Eye (tissue), 1 donor: ENCODE data around the gene PTCH1.

Source experiments
- DNase-seq: peaks from one replicate; pipeline ENCODE4 v3.0.0-alpha.2; 2015

Gene PTCH1

DNA sequence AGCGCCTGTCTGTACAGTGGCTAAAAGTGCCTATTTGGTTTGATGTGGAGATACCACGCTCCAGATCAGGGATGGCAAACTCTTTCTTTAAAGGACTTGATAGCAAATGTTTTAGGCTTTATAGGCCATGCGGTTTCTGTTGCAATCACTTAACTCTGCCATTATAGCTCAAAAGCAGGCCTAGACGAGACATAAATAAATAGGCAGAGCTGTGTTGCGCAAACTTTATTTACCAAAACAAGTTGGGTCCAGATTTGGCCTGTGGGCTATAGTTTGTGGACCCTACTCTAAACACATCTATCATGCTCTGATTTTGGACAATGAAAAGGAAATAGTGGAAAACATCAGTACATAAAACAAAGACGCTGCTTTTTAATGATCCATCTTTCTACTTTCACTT is 79.2 kb downstream of the PTCH1 start:
- no peak for DNase-seq

DNA sequence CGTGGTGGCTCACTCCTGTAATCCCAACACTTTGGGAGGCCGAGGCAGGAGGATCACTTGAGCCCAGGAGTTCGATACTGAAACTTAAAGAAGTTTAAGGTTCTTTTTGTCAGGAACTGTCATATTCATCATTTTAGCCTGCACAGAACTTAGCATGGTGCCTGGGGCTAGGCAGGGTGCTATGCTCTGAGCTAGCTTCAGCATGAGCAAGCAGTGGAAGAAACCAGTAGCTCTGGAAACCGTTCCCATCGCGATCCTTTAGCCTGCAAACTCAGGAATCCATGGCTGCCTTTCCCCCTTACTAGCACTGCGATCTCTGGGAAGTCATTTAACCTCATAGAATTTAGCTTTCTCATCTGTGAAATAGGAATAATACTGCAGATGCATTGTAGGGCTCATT is 80.4 kb downstream of the PTCH1 start:
- DNase-seq: no peak

DNA sequence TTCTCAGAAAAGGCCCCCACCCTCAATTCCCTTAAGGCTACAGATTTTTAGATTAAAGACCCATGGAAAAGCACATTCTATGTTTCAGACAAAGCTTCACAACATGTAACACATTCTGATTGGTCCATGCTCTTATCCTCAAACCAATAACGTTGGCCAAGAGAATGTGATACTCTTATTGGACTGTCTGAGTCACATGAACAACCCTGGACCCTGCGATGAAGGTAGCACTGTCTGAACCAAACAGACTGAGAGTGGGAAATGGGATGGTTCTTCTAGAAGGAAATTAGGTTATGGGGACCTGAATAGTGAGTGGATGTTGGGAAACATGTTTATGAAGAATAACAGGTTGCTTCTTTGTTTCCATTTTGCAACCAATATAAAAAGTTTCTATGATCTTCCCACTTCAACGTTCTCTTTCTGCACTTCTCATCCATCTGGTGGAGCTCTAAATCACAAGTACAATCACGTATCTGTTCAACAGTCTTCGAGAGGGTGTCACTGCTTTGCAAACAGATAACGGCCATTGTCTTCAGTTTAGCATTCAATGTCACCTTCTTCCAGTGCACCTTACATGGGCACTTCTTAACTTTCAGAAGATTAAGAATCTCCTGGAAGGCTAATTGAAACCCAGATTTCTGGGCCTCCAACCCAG is 81.6 kb downstream of the PTCH1 start:
- DNase-seq: no peak

DNA sequence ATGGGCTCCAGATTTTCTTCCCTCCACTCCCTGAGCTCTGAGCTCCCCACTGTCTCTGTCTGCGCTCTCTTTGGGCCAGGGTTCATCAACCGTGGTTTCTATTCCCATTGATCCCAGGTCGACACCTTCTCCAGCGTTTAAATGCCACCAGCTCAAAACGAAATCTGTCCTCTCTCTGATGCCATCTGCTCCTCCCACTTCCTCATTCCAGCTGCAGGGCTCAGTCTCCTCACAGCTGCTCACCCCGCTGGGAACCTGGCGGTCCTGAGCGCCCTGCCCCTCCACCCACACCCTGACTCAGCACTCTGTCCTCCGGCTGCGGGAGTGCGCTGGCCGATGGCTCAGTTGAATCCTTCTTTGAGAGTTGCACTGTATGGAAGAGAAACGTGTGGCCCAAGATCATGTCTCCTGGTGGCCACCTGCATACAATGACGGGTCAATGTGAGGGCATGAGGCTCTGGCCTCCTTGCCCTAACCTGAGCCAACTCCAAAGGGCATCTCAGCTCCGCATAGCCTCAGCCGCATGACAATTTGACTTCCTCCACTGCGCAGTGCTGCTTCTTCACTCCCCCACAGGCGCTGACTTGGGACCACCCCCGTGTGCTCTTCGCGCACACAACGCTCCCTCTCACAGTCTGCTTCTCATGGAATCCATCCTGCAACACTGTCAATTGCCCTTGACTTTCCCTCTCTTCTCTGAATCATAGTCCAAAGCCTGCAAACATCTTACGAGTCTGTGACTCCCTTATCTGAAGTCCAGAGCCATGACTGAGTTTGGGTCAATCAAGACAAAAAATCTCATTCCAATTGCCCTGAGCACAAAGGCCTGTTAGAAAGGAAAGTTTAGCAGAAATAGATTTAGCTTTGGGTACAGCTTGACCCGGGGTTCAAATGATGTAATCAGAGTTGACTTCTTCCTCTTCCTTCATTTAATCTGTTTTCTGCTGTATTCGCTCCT is 82.4 kb downstream of the PTCH1 start:
- DNase-seq: no peak

DNA sequence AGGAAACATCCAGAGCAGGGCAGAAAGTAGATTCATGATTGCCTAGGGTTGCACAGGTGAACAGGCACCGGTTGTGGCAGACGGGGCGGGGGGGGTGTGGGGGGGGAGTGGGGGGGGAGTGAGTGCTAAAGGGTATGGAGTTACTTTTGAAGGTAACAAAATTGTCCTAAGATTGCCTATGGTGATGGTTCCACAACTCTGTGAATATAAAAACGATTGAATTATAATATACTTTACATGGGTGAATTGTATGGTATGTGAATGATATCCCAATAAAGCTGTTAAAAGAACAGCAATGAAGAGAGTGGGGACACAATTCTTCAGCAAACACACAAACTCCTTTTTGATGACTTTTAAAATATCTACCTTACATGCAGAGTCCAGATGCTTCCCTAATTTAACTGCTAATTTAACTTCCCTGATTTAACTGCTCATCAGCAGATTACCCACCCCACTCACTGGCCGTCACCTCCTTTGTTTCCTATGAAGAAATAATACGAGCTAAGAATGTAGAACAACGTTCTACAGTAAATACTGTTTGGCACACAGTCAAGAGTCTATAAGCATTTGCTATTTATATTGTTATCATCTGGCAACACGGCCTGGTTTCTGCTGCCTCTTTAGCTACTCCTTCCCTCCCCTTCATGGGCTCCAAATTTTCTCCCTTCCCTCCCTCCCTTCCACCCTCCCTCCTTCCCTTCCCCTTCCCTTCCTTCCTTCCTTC is 83.5 kb downstream of the PTCH1 start:
- no peak for DNase-seq

DNA sequence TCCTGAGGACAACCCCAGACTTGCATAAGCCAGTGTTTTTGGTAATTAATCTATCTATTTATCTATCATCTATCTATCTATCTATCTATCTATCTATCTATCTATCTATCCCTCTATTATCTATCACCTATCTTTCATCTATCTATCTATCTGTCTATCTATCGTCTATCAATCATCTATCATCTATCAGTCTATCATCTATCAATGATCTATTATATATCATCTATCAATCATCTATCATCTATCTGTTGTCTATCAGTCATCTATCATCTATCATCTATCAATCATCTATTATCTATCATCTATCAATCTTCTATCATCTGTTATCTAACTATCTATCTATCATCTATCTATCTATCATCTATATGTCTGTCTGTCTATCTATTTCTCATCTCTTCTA is 85.5 kb downstream of the PTCH1 start:
- no peak for DNase-seq

DNA sequence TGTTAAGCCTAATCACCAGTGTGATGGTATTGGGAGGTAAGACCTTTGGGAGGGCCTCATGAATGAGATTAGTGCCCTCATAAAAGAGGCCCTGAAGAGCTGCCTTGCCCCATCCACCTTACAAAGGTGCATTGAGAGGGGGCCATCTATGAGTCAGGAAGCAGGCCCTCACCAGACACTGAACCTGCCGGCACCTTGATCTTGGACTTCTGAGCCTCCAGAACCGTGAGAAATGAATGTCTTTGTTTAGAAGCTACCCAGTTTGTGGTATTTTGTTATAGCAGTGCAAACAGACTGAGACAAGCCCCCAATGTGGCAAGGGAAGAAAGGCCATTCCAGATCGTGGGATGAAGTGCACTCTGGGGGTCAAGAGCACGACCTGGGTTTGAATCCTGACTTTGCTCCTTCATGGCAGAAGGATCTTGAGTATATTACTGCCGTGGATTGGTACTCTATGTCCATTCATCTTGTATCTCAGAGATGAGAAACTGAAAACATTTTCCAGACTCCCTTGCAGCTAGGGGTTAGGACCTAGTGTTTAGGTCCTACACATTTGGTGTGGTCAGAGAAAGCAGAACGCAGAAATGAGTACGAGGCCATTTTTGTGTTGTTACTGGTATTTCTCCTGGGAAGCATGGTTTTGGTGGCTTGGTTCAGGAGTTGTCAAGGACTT is 86.7 kb downstream of the PTCH1 start:
- no peak for DNase-seq

DNA sequence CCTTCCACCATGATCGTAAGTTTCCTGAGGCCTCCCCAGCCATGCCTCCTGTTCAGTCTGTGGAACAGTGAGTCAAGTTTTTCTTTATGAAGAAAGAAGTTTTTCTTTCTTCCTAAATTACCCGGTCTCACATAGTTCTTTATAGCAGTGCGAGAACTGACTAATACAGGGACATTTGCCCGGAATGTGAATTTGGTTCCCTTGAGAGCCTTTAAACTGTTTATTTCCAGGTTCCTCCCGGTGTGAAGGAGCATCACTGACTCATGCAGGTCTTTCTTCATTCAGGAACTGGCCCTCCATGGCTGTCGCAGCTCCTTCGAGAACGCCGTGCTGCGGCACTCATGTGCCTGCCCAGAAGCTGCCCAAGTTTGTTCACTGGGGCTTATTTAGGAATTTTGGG is 87.7 kb downstream of the PTCH1 start:
- no peak for DNase-seq

DNA sequence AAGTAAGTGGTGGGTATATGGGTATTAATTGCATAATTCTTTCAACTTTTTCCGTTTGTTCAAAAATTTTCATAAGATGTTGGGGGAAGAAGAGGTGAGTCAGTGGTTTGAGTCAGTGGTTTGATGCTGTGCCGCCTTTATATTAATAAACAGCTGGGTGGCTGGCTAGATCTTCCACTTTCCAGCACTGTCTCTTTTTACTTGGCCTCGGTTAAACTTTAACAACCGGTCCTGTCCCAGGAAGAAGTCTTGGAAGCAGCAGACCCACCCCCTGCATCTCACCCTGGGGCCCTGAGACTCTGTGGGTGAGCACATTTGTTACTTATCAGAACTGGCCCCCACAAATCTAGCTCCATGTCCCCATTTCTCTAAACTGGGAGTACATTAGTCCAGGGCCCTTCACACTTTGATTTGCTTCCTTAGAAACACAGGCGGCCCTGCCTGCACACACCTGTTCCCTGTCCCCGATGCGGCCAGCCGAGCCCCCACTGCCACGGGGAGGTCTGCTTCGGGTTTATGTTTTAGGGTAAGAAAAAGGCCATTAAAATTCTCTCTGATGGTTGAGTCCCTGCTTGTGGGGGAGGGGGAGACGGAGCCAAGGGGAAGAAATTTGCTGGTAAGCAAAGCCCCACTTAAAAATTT is 90.7 kb downstream of the PTCH1 start:
- DNase-seq: no peak

DNA sequence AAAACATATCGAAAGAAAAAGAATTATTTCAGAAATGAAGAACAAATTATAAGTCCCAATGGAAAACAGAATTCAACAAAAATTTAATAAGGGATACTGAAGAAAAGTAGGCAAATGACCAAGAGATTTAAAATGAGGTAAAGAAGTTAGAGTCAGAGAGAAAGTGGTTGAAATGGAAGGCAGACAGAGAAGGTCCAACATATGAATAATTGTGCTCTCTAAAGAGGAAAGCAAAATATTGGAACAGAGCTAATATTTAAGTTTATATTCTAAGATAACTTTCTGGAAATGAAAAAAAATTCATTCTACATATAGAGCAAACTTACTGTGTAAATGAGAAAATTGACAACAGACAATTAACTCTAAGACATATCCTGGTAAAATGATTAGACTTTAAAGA is 94.1 kb downstream of the PTCH1 start:
- DNase-seq: peak; percentile 57

DNA sequence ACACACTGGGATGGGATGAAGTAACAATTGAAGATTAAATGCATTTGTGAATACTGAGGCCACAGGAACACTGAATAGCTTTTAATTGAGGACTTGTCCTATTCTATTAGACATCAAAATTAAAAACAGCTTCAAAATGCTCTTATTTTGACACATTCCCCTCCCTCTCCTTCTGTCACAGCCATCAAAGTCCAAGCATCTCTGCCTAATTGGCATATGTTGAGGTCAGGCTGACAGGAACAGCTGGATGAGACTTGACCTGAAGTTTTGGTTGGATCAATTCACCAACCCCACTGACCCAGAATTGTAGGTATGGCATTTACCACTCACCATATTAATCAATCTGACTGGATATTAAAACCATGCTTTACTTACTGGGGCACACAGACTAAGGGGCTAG is 96.3 kb downstream of the PTCH1 start:
- peak; percentile 73 for DNase-seq

DNA sequence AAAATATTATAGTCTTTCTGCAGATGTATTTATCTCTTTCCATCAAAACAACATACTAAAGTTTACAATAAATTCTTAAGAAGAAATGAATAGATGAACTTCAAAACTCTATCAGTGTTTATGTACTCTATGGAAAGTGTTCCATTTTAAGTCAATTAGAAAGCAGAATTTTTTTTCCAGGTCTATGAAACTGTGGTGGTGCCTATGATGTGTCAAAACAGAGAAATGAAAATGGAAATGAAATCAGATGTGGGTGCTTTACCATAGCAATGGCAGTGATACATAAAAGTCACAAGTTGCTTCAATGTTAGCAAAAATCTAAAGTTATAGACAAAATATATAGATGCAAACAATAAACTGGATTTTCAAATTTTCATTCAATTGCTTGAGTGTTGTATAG is 97.3 kb downstream of the PTCH1 start:
- DNase-seq: no peak

DNA sequence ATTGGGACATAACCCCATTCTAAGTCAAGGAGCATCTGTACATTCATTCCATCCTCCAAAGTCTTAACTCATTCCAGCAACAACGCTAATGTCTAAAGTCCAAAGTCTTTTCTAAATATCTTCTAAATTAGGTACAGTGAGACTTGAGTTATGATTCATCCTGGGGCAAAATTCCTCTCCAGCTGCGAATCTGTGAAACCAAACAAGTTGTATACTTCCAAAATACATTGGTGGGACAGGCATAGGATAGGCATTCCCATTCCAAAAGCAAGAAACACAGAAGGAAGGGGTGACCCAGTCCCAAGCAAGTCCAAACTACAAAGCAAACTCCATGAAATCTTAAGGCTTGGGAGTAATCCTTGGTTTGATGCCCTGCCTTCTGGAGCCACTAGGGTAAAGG is 101.6 kb downstream of the PTCH1 start:
- no peak for DNase-seq

DNA sequence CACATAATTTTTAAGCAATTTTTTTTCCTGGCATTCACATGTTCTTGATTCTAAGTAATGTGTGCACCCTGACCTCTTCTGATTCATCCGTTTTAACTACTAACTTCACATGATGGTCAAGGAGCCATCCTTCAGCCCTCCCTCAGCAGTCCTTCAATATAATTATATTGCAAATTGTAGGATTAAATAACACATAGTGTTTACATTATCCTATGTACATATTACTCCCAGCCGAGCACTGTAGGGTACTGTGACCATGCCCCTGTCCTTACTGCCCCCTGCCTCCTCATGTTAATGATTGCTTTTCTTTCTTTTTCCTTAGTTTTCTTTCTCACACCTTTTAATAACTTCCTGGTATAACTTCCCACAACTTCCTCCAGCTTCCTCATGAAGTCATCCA is 103.0 kb downstream of the PTCH1 start:
- no peak for DNase-seq

DNA sequence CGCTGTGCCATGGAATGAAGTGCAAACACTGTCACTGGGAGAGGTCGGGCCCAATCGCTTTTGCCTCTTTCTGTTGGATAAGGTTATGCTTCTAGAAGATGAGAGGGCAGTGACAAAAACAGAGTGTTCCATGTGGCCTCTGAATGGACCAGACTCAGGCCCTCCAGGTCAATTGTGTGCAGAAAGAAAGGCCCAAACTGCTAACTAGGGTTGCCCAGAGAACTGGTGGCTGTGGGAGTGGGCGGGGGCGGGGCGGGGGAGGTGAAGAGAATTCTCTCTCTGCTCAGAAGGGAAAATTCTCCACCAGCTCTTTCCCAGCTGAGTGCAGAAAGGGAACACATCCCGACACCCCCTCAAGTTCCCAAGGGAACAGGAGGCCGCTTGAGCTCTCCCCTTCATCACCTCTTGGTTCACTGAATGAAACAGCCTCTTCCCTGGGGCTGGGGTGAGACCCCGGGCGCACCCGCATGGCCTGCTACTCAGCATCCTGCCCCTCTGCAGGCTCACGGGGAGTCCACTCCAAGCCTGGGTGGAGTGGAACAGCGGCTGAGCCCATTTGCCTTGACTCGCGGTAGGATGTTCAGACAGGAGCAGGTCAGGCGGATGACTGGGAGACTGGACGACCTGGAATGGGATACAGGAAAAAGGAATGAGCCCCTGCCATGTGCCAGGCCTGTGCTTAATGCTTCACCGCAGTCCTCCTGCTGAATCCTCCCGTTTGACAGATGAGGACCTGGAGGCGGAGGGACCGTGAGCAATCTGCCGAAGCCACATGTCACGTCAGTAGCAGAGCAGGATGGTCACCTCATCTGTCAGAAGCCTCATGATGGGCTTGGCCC is 105.5 kb downstream of the PTCH1 start:
- DNase-seq: peak; percentile 28

DNA sequence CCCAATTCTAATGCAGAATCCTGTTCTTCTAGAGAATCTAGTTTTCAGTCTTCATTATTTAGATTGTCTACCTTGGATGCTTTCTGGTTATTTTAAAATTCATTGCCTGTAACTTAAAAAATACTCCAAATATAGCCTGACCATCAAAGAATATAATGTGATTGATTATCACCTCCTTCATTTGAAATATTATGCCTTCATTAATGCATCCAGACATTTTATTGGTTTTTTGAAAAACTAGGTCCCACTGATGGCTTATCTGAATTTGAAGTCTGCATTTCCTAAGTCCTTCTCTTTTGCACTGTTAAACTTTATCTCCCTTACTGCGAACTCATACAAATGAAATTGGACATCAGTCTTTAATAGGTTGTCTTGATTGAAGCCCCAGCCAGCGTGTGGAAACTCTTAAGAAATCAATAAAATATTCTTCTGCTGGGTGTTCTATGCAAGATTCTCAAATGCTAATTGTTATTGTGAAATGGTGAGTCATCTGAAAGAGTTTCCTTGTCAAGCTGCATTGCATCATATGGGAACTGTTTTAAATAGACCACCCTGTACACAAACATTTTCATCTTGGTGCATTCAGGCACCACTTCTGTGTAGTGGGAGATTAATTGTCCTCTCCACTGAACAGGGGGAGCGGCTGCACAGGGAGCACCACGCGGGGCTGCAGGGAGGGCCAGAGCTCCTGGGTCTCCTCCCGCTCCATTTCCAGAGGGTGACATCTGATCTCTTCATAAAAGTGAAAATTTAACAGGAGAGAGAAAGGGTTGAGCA is 106.9 kb downstream of the PTCH1 start:
- DNase-seq: peak; percentile 67

DNA sequence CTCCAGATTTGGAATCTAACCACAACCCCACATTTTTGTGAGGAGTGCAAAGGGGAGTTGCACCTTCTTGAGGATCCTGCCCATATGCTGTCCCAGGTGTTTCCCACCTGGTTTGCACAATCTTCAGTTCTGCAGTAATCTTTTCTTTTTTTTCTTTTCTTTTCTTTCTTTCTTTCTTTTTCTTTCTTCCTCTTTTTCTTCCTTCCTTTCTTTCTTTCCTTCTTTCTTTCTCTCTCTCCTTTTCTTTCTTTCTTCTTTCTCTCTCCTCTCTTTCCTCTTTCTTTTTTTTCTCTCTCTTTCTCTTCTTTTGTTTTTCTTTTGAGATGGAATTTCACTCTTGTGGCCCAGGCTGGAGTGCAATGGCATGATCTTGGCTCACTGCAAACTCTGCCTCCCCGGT is 109.2 kb downstream of the PTCH1 start:
- no peak for DNase-seq

DNA sequence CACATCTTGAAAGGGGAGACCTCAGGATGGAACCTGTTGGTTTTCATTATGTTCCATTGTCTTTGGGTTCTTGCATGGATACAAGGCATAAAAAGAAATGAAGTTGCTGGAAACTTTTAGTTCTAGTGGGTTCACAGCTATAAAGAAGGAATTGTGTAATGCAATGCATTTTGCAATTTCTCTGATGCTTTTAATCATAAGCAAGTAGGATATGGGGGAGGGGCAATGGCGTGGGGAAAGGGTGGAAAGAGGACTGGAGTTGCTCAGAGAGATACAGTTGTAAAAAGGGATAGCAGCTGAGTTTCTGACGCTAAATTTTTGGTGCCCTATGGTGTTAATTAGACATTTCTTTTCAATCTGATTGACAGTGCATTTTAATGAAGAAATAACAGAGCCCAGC is 110.7 kb downstream of the PTCH1 start:
- no peak for DNase-seq

DNA sequence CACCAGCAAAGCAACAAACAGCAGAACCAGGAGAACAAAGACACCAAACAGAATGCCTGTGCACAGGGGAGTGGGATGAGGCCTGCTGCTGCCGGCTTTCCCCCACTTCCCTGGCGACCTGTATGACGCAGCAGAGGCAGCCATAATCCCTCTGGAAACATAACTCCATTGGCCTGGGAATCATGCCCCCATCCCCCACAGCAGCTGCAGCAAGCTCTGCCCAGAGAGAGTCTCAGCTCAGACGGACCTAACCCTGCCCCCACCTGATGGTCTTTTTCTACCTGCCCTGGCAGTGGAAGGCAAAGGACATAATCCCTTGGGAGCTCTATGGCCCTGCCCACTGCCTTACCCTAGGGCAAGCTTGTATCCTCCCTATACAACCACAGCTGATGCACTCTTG is 117.5 kb downstream of the PTCH1 start:
- DNase-seq: no peak
